H1 (cell line): Measurements from ENCODE around the gene RHBDD2. TPM values are rescaled to one million over a fixed set of nuclear protein-coding genes. Genes with fewer than 3 reads are reported as not detected.

Source experiments
- BACH1 ChIP-seq: IDR thresholded peaks from 2 replicates; pipeline ENCODE4 v1.6.1; 2012; ENCODE audit warnings: low read length, improper control_type of control experiment
- CEBPB ChIP-seq: IDR thresholded peaks from 2 replicates; pipeline ENCODE4 v1.6.1; 2012; ENCODE audit warnings: low read depth, low read length
- POLR2A ChIP-seq, 2 experiments: IDR thresholded peaks; 1 replicate in 1 of 2; 2 replicates in 1 of 2; pipeline ENCODE4 v1.6.1; 2011; ENCODE audit warnings: low read depth in 2 of 2, low read length in 2 of 2, mild to moderate bottlenecking in 2 of 2; ENCODE audit errors: control extremely low read depth in 1 of 2
- RFX5 ChIP-seq: IDR thresholded peaks from 2 replicates; pipeline ENCODE4 v1.6.1; 2011; ENCODE audit warnings: low read depth, low read length, improper control_type of control experiment, borderline replicate concordance
- TCF12 ChIP-seq: IDR thresholded peaks from 2 replicates; pipeline ENCODE4 v1.6.1; 2011; ENCODE audit warnings: low read depth, mild to moderate bottlenecking, low read length
- polyA plus RNA-seq, 7 experiments: library from polyadenylated mRNA; depleted of rRNA in 3 of 7; stranded (reverse) in 5 of 7; unstranded in 2 of 7; fragments of >200 nt in 5 of 7; fragments of 200-250 nt in 2 of 7; gene quantifications; 1 replicate in 5 of 7; 2 replicates in 1 of 7; 4 replicates in 1 of 7; pipeline versions ENCODE4 v1.2.1 to v1.2.3, GENCODE V29; 2011 to 2013; ENCODE audit warnings: missing spikeins in 2 of 7, mixed read lengths in 2 of 7
- total RNA-seq: library from RNA; stranded (reverse); fragmentation: NEBNext Ultra II Directional; extraction: Animal tissue kit (Norgen Biotek cat#: 25700); gene quantifications from 2 replicates; pipeline ENCODE4 v1.2.1, GENCODE V29; 2021
- TF ChIP-seq, protein P1 (sequence below): fragments of 300-600 bp; sonication (generic); IDR thresholded peaks from 2 replicates; pipeline ENCODE4 v1.7.1; 2012; ENCODE audit warnings: low read length, moderate library complexity, mild to moderate bottlenecking, inconsistent platforms; ENCODE audit not compliant: insufficient replicate concordance
- TF ChIP-seq, protein P2 (sequence below): IDR thresholded peaks from 2 replicates; pipeline ENCODE4 v1.6.1; 2011; ENCODE audit warnings: low read depth, mild to moderate bottlenecking, low read length; ENCODE audit not compliant: insufficient read depth

The RHBDD2 gene
- total and polyA plus RNA-seq, 2 of the 8 experiments (the other 6 are each of a cell fraction or from before 2014, with no cell fraction given), result 28.3 to 65.5 TPM

DNA sequence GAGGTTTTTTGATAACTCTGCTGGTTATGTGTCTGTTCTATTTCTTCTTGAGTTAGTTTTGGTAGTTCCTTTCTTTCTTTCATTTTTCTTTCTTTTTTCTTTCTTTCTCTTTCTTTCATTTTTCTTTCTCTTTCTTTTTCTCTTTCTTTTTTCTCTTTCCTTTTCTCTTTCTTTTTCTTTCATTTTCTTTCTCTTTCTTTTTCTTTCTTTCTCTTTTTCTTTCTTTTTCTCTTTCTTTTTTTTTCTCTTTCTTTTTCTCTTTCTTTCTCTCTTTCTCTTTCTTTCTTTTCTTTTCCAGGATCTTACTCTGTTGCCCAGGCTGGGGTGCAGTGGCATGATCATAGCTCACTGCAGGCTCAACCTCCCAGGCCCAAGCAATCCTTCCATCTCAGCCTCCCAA is 20.4 kb upstream of the RHBDD2 start (continued):
- TF ChIP-seq, protein P1, sequence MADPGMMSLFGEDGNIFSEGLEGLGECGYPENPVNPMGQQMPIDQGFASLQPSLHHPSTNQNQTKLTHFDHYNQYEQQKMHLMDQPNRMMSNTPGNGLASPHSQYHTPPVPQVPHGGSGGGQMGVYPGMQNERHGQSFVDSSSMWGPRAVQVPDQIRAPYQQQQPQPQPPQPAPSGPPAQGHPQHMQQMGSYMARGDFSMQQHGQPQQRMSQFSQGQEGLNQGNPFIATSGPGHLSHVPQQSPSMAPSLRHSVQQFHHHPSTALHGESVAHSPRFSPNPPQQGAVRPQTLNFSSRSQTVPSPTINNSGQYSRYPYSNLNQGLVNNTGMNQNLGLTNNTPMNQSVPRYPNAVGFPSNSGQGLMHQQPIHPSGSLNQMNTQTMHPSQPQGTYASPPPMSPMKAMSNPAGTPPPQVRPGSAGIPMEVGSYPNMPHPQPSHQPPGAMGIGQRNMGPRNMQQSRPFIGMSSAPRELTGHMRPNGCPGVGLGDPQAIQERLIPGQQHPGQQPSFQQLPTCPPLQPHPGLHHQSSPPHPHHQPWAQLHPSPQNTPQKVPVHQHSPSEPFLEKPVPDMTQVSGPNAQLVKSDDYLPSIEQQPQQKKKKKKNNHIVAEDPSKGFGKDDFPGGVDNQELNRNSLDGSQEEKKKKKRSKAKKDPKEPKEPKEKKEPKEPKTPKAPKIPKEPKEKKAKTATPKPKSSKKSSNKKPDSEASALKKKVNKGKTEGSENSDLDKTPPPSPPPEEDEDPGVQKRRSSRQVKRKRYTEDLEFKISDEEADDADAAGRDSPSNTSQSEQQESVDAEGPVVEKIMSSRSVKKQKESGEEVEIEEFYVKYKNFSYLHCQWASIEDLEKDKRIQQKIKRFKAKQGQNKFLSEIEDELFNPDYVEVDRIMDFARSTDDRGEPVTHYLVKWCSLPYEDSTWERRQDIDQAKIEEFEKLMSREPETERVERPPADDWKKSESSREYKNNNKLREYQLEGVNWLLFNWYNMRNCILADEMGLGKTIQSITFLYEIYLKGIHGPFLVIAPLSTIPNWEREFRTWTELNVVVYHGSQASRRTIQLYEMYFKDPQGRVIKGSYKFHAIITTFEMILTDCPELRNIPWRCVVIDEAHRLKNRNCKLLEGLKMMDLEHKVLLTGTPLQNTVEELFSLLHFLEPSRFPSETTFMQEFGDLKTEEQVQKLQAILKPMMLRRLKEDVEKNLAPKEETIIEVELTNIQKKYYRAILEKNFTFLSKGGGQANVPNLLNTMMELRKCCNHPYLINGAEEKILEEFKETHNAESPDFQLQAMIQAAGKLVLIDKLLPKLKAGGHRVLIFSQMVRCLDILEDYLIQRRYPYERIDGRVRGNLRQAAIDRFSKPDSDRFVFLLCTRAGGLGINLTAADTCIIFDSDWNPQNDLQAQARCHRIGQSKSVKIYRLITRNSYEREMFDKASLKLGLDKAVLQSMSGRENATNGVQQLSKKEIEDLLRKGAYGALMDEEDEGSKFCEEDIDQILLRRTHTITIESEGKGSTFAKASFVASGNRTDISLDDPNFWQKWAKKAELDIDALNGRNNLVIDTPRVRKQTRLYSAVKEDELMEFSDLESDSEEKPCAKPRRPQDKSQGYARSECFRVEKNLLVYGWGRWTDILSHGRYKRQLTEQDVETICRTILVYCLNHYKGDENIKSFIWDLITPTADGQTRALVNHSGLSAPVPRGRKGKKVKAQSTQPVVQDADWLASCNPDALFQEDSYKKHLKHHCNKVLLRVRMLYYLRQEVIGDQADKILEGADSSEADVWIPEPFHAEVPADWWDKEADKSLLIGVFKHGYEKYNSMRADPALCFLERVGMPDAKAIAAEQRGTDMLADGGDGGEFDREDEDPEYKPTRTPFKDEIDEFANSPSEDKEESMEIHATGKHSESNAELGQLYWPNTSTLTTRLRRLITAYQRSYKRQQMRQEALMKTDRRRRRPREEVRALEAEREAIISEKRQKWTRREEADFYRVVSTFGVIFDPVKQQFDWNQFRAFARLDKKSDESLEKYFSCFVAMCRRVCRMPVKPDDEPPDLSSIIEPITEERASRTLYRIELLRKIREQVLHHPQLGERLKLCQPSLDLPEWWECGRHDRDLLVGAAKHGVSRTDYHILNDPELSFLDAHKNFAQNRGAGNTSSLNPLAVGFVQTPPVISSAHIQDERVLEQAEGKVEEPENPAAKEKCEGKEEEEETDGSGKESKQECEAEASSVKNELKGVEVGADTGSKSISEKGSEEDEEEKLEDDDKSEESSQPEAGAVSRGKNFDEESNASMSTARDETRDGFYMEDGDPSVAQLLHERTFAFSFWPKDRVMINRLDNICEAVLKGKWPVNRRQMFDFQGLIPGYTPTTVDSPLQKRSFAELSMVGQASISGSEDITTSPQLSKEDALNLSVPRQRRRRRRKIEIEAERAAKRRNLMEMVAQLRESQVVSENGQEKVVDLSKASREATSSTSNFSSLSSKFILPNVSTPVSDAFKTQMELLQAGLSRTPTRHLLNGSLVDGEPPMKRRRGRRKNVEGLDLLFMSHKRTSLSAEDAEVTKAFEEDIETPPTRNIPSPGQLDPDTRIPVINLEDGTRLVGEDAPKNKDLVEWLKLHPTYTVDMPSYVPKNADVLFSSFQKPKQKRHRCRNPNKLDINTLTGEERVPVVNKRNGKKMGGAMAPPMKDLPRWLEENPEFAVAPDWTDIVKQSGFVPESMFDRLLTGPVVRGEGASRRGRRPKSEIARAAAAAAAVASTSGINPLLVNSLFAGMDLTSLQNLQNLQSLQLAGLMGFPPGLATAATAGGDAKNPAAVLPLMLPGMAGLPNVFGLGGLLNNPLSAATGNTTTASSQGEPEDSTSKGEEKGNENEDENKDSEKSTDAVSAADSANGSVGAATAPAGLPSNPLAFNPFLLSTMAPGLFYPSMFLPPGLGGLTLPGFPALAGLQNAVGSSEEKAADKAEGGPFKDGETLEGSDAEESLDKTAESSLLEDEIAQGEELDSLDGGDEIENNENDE, result no peak
- TF ChIP-seq BACH1, result no peak
- no peak for TF ChIP-seq CEBPB
- TF ChIP-seq POLR2A (IDR thresholded peaks at IDR 0.05; ENCODE audit: control extremely low read depth in 1 of 2, low read depth in 2 of 2, low read length in 2 of 2), result no peak
- TF ChIP-seq, protein P2, sequence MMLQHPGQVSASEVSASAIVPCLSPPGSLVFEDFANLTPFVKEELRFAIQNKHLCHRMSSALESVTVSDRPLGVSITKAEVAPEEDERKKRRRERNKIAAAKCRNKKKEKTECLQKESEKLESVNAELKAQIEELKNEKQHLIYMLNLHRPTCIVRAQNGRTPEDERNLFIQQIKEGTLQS, result no peak
- TF ChIP-seq TCF12, result no peak
- TF ChIP-seq RFX5, result no peak
